Activated naive CD8-positive, alpha-beta T cell treated with anti-CD3 and anti-CD28 coated beads, Interleukin-2, amount 10 ng/mL, durations not matched to agents 7 days and 5 days (primary cell): ENCODE data around the gene CARD6. TPM values are rescaled to one million over a fixed set of nuclear protein-coding genes. Genes with fewer than 3 reads are reported as not detected.
A peak's percentile ranks its signal among the peaks of the same experiment; 100 is the strongest.
"Not testable (repeated sequence)": the region's sequence is repeated elsewhere in the genome, so short reads cannot be mapped to it uniquely, and the experiment has no call there.

ENCODE experiments used
- ATAC-seq: fragments of 150-1000 bp; cut with Tn5 transposase; one replicate; pipeline ENCODE4 v1.10.0; 2021; ENCODE audit warnings: low read depth, moderate library complexity
- POLR2A ChIA-PET: fragments of 350-600 bp; sonication (Branson Sonifier 250); formaldehyde crosslinking; loops from one replicate; lab custom pipeline; 2021; ENCODE audit warnings: antibody characterized with exemption; lab: Charles Lee
- DNase-seq: peaks from one replicate; pipeline ENCODE4 v3.0.0; 2021
- H3K27ac Mint-ChIP-seq: one replicate; pipeline ENCODE4 v1.8.0; 2022; ENCODE audit warnings: mild to moderate bottlenecking, mixed read lengths
- H3K27me3 Mint-ChIP-seq: one replicate; pipeline ENCODE4 v1.8.0; 2022; ENCODE audit warnings: mild to moderate bottlenecking, moderate library complexity, mixed read lengths
- H3K36me3 Mint-ChIP-seq: one replicate; pipeline ENCODE4 v1.8.0; 2021; ENCODE audit warnings: mild to moderate bottlenecking, mixed read lengths
- H3K4me1 Mint-ChIP-seq: one replicate; pipeline ENCODE4 v1.8.0; 2021; ENCODE audit warnings: mixed read lengths
- H3K4me3 Mint-ChIP-seq: one replicate; pipeline ENCODE4 v1.8.0; 2022; ENCODE audit warnings: mild to moderate bottlenecking, moderate library complexity, mixed read lengths
- H3K9me3 Mint-ChIP-seq: one replicate; pipeline ENCODE4 v1.8.0; 2021; ENCODE audit warnings: mixed read lengths
- total RNA-seq, 2 experiments: library from RNA; stranded (reverse); gene quantifications; one replicate each; pipeline ENCODE4 v1.2.3, GENCODE V29; 2021

CARD6 gene
- total RNA-seq, 2 experiments from 2014 or later = 3.5 to 4.4 TPM

DNA sequence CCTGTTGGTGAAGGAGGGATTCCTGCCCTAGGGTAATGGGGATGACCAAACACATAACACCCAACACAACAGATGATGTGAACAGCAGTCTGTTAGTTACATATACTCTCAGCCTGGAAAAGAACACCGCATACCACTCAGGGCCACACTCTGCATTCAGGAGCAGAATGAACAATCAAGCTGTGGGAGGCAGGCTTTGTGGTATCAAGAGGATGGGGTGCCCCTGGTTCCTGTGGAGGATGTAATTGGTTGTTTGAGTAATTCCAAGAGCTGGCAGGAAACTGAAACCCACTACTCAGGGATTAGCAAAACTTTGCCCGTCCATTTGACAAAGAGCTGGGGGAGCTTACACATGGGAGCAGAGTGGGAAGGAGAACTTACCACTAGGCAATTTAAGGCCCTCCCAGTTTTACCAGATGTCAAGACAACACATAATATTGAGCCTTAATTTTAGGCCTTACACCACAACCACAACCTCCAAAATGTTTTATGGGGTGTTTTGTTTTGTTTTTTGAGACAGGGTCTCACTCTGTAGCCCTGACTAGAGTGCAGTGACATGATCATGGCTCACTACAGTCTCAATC lies 27.4 kb upstream of the CARD6 start:
- Mint-ChIP-seq H3K9me3 (no peaks in the 10 kb centered on the region), H3K4me1 (peaks cover 5% of the 10 kb centered on the region), H3K27ac (no peak overlapping the region), H3K27me3 (no peaks in the 10 kb centered on the region), H3K36me3 (peaks cover 2% of the 10 kb centered on the region), H3K4me3 (no peak overlapping the region)
- DNase-seq = no peak
- no peak for ATAC-seq
- POLR2A ChIA-PET = interaction anchor here (0.7 kb wide), 1 partner anchor 20 kb away, joined by 3 read pairs; no protein-coding TSS in a partner anchor

DNA sequence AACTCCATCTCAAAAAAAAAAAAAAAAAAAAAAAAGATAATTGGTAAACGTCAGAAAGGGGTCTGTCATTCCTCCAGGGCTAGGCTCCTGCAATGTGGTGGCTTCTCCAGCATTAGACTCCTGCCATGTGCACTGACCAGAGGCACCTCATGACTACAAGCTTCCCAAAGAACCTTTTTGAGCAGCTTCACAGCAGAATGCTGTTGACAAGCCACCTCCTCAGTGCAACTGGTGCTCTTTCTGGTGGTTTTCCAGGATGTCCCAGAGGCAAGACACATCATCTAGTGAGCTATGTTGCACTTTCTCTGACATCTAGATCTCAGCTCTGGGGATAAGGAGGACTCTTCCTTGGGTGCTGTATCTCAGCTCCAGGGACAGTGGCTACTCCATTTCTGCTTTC lies 17.7 kb upstream of the CARD6 start:
- POLR2A ChIA-PET = interaction anchor here (0.7 to 1.7 kb wide), 2 partner anchors 9 to 12 kb away, joined by 5 read pairs; partner anchors contain the start of gene RPL37
- Mint-ChIP-seq H3K4me1 (peaks cover 14% of the 10 kb centered on the region), H3K9me3 (no peaks in the 10 kb centered on the region), H3K27me3 (no peaks in the 10 kb centered on the region), H3K36me3 (peaks cover 25% of the 10 kb centered on the region), H3K4me3 (no peak overlapping the region), H3K27ac (no peak overlapping the region)
- DNase-seq (no peak), ATAC-seq (no peak)

GRCh38 chr5:40825461-40826043 lies 15.6 kb upstream of the CARD6 start:
- not testable (repeated sequence) for DNase-seq, H3K27me3 Mint-ChIP-seq, H3K4me3 Mint-ChIP-seq, ATAC-seq, H3K27ac Mint-ChIP-seq, H3K9me3 Mint-ChIP-seq
- POLR2A ChIA-PET = interaction anchor here (0.6 to 1.0 kb wide), 4 partner anchors 15 to 108 kb away, joined by 3 to 4 read pairs (median 3); partner anchors contain the start of gene PRKAA1
- Mint-ChIP-seq H3K36me3 (peaks cover 39% of the 10 kb centered on the region), H3K4me1 (peaks cover 26% of the 10 kb centered on the region)

DNA sequence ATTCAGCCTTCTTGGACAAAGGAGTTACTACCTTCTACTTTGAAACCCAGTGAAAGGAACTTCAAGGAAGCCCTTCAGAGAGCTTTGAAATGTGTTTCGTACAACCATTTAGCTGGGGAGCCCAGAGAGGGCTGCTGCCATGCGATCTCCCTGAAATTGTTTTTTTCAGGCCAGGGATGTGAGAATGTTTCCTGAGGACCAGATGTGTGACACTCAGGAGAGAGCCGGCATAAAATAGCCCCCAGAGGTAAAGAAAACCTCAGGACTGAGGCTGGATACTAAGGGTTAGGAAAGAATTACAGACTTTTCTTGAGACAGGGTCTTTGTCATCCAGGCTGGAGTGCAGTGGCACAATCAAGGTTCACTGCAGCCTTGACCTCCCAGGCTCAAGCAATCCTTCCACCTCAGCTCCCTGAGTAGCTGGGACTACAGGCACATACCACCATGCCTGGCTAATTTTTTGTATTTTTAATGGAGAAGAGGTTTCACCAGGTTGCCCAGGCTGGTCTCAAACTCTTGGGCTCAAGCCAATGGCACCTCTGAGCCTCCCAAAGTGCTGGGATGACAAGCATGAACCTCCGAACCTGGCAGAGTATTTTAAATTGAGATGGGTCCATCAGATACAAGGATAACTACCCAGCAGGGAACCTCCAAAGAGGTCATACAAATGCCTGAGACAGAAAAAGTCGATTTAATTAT lies 14.5 kb upstream of the CARD6 start:
- ATAC-seq (no peak), DNase-seq (no peak)
- no peaks in the 10 kb centered on the region for H3K27me3 Mint-ChIP-seq
- H3K27ac Mint-ChIP-seq = no peak overlapping the region
- peaks cover 46% of the 10 kb centered on the region for H3K36me3 Mint-ChIP-seq
- H3K4me1 Mint-ChIP-seq = peaks cover 30% of the 10 kb centered on the region
- POLR2A ChIA-PET = interaction anchor here (1.0 kb wide), 1 partner anchor 51 kb away, joined by 3 read pairs; no protein-coding TSS in a partner anchor
- H3K4me3 Mint-ChIP-seq = no peak overlapping the region
- no peaks in the 10 kb centered on the region for H3K9me3 Mint-ChIP-seq

GRCh38 chr5:40827188-40827977 lies 13.8 kb upstream of the CARD6 start:
- H3K4me3 Mint-ChIP-seq = no peak overlapping the region
- H3K27ac Mint-ChIP-seq = peak overlapping the region; percentile 71
- H3K4me1 Mint-ChIP-seq = peaks cover 37% of the 10 kb centered on the region
- H3K9me3 Mint-ChIP-seq = no peaks in the 10 kb centered on the region
- H3K36me3 Mint-ChIP-seq = peaks cover 52% of the 10 kb centered on the region
- ATAC-seq (no peak), DNase-seq (no peak)
- POLR2A ChIA-PET = no interaction called here
- H3K27me3 Mint-ChIP-seq = no peaks in the 10 kb centered on the region

DNA sequence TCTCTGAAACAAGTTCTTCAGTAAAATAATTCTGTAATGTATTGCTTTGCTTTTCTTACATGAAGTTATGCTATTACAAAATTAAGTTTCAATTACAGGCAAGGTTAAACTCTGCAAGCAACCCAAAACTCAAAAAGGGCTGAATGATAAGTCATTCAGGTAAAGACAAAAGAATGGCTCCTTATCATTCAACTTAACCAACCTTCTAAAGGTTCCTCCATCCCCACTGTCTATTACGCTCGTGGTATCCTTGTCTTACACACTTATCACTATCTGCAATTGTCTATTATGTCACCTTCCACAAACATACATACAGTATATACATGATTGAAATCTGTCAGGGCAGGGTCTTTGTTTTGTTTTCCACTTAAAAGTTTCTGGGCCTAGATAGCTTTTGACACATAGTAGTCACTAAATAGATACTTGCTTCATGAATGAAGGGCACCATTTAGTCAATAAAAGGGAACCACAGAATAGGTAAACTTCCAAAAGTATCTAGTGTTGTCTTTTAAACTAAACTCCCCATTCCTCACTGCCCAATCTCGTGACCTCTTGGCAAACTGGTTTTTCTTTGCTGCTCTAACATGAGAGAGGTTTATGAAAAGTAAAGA lies 13.0 kb upstream of the CARD6 start:
- POLR2A ChIA-PET = no interaction called here
- no peak for ATAC-seq
- Mint-ChIP-seq H3K9me3 (no peaks in the 10 kb centered on the region), H3K27ac (peak overlapping the region; percentile 58), H3K4me1 (peaks cover 44% of the 10 kb centered on the region), H3K36me3 (peaks cover 58% of the 10 kb centered on the region), H3K4me3 (no peak overlapping the region), H3K27me3 (no peaks in the 10 kb centered on the region)
- DNase-seq = no peak

DNA sequence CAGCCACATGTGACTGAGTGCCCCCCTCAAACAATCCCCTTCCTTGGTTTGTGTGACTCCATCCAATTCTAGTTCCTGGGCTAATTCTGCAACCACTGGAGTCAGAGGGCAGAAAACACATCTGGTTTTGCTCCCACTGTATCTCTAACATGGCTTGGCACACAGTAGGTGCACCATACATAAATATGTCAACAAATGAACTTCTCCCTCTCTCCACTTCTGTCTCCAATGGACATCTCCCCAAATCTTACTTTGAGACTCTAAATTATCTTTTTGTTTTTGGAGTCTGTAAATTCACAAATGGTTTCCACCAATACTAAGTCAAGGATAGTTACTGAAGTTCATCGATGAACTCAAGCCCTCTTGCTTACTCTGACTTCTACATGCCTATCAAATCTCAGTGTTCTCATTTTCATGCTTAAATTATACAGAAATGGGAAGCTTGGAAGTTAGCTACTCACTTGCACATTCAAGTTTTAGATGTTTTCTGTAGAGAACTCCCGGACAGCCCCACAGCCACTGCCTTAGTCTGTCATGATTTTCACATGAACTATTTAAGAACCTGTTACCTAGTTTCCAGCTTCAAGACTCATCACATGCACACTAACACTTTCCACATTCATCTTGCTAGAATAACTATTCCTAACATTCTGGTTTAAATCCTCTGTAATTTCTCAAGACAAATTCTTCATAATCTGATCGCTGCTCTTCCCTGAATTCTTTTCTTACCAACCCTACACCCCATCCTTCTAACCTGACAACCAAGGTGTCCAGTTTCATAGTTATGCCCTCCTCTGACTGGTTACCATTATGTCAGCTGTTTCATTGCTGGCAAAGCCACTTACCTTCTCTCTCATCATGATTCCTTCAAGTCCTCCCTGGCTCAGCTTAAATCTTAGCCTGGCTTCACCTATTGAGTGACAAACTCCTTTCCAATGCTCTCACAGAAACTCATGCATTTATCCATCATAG lies 12.2 kb upstream of the CARD6 start:
- no peaks in the 10 kb centered on the region for H3K9me3 Mint-ChIP-seq
- DNase-seq = no peak
- POLR2A ChIA-PET = interaction anchor here (0.7 to 1.3 kb wide), 3 partner anchors 18 to 31 kb away, joined by 3 to 4 read pairs (median 3); partner anchors contain the start of gene PRKAA1
- ATAC-seq = no peak
- H3K27me3 Mint-ChIP-seq = no peaks in the 10 kb centered on the region
- H3K36me3 Mint-ChIP-seq = peaks cover 66% of the 10 kb centered on the region
- peak overlapping the region; percentile 18 for H3K27ac Mint-ChIP-seq
- H3K4me1 Mint-ChIP-seq = peaks cover 47% of the 10 kb centered on the region
- no peak overlapping the region for H3K4me3 Mint-ChIP-seq

GRCh38 chr5:40829748-40830533 lies 11.2 kb upstream of the CARD6 start:
- Mint-ChIP-seq H3K4me1 (peaks cover 47% of the 10 kb centered on the region), H3K27me3 (no peaks in the 10 kb centered on the region), H3K4me3 (no peak overlapping the region), H3K36me3 (peaks cover 73% of the 10 kb centered on the region), H3K27ac (no peak overlapping the region), H3K9me3 (no peaks in the 10 kb centered on the region)
- ATAC-seq (no peak), DNase-seq (no peak)
- POLR2A ChIA-PET = interaction anchor here (0.7 to 1.3 kb wide), 2 partner anchors 19 to 32 kb away, joined by 3 to 4 read pairs; partner anchors contain the start of gene PRKAA1

DNA sequence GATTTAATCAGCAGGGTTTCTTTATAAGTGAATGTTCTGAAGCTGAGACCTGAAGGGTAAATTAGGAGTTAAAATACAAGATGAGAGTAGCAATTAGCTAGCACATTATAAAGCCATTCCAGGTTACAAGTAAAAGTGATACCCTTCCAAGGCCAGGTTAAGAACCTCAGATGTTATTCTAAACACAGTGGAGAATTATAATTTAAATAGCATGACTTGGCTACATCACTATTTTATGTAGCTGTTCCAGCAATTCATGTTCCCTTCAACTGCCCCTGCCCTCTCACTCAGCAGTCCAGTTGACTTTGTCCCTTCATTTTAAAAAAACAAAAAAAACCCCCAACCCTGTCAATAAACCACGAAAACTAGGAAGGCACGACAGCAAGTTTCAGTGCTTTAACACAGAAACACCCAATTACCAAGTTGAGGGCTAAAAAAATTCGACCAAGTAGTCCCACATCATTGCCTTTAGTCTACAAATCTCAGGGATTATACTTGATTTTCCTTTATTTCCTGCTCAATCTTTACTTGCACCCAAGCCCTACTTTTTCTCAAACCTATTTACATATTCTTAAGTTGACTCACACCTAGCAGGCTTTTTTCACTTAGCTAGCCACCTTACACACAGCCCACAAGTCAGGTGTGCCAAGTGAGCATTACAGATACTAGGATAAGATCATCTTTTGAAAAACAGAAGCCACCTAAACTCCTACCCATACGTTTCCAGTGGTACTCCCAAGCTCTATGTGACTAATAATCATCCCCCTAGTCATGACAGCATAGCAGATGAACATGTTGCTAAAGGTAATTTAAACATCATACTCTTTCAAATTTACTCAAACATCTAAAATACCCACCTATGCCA lies 9.6 kb upstream of the CARD6 start:
- DNase-seq = no peak
- POLR2A ChIA-PET = interaction anchor here (0.6 kb wide), 1 partner anchor 9 kb away, joined by 5 read pairs; no protein-coding TSS in a partner anchor
- H3K36me3 Mint-ChIP-seq = peaks cover 72% of the 10 kb centered on the region
- ATAC-seq = no peak
- peaks cover 54% of the 10 kb centered on the region for H3K4me1 Mint-ChIP-seq
- H3K27me3 Mint-ChIP-seq = no peaks in the 10 kb centered on the region
- H3K9me3 Mint-ChIP-seq = no peaks in the 10 kb centered on the region
- peak overlapping the region; percentile 7 for H3K27ac Mint-ChIP-seq
- H3K4me3 Mint-ChIP-seq = peak overlapping the region; percentile 97

DNA sequence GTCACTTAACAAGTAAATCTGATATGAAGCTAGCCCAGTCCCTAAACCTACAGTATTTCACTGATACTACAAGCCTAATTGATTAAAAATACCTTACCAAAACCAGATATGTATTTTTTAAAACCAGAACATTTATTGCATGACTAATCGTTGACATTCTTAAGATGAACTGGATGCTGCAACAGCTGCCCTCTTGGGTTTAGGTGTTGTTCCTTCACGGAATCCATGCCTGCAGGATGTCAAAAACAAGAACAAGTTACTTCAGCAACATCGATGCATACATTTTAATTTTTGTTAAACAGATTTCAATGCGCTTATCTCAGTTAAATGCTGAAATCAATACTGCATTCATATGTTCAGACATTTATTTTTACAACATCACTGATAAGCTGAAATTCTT lies 8.8 kb upstream of the CARD6 start:
- peaks cover 54% of the 10 kb centered on the region for H3K4me1 Mint-ChIP-seq
- no peaks in the 10 kb centered on the region for H3K9me3 Mint-ChIP-seq
- no peak for ATAC-seq
- POLR2A ChIA-PET = interaction anchor here (0.6 kb wide), 1 partner anchor 9 kb away, joined by 5 read pairs; no protein-coding TSS in a partner anchor
- peak overlapping the region; percentile 97 for H3K4me3 Mint-ChIP-seq
- no peak for DNase-seq
- peak overlapping the region; percentile 7 for H3K27ac Mint-ChIP-seq
- no peaks in the 10 kb centered on the region for H3K27me3 Mint-ChIP-seq
- peaks cover 65% of the 10 kb centered on the region for H3K36me3 Mint-ChIP-seq
